NK-92 (cell line): ENCODE measurements around the gene SLC25A4.
A peak's percentile ranks its signal among the peaks of the same experiment; 100 is the strongest.
"Not testable (repeated sequence)": the region's sequence is repeated elsewhere in the genome, so short reads cannot be mapped to it uniquely, and the experiment has no call there.

Source experiments
- DNase-seq: peaks from one replicate; lab custom pipeline; 2025; ENCODE audit not compliant: unreplicated experiment; lab: John Stamatoyannopoulos, UW

Gene SLC25A4

DNA sequence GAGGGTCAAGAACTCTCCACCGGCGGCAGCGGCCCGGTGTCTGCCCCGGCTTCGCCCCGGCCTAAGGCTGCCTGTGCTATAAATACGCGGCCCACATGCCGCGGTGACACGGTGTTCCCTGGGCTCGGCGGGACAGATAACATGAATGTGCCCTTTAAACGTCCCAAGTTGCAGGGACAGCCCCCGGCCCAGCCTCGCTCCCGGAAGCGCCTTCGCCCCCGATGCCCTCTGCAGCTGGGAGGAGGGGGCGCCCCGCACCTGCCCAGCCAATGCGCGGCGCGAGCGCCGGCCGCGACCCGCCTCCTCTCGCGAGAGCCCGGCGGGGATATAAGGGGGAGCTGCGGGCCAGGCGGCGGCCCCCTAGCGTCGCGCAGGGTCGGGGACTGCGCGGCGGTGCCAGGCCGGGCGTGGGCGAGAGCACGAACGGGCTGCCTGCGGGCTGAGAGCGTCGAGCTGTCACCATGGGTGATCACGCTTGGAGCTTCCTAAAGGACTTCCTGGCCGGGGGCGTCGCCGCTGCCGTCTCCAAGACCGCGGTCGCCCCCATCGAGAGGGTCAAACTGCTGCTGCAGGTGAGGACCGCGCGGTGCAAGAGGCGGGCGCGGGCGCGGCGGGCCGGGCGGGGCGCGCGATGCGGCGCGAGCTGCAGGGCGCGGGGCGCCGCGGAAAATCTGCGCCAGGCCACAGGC lies at the start of gene SLC25A4:
Gene SLC25A4 (plus strand): TSS at position 355 of the 689 bp plus-strand sequence. CDS start 107 bp downstream, at position 462.
- peak; percentile 7 for DNase-seq

DNA sequence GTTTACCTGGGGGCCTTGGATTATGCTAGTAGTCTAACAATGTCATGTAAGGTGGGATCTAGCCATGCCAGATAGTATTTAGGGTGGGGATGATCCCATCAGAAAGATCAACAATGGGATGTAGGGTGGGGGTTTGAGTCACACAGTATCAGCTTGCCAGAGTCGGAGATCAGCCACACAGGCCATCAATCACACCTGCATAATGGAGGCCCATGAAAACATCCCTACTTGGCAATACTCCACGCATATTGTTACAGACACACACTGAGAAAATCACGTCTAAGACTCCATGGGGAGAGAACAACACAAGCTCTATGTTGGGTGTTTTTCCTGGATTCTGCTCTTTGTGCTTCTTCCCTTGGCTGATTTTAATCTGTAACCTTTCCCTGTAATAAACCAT lies 49.5 kb upstream of the SLC25A4 start:
- no peak for DNase-seq

DNA sequence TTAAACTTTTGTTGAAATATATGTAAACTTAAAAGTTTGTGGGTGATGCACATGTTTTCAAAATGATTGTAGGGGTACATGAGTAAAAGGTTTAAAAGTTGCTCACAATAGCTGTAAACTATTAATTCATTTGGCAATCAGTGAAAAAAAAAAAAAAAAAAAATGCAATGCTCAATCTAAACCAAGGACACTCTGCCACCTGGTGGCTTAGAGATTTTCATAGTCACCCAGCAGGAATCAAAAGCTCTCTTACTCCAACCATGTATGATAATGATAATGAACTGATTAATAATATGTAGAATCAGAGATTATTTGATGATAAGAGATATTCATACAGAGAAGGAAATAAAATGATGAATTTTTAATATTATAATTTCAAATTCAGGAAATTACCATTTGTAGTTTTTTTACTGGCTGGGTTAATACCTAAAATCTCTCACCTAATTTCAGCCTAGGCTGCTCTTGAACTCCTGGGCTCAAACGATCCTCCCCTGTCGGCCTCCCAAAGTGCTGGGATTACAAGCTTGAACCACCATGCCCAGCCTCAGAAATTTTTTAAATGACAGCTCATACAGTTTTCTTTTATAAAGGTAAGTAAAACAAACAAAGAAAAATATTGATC lies 46.9 kb upstream of the SLC25A4 start:
- DNase-seq = no peak

DNA sequence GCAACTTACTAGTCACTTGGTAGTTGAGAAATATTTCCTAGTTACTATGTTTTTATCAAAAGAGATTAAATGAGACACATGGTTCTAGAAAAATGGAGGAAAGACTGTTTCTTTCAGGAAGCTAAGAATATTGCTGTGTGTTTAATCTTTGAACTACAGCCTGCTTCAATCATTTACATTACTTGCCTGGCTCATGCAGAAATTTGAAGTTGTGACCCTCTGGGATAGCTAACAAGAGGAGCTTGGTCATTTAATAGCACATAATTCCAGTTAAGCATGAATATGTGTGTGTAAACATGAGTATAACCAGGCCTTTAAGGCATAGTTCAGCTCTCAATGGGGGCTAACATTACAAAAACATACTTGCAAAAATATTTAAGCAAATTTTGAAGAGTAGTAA lies 44.6 kb upstream of the SLC25A4 start:
- no peak for DNase-seq

DNA sequence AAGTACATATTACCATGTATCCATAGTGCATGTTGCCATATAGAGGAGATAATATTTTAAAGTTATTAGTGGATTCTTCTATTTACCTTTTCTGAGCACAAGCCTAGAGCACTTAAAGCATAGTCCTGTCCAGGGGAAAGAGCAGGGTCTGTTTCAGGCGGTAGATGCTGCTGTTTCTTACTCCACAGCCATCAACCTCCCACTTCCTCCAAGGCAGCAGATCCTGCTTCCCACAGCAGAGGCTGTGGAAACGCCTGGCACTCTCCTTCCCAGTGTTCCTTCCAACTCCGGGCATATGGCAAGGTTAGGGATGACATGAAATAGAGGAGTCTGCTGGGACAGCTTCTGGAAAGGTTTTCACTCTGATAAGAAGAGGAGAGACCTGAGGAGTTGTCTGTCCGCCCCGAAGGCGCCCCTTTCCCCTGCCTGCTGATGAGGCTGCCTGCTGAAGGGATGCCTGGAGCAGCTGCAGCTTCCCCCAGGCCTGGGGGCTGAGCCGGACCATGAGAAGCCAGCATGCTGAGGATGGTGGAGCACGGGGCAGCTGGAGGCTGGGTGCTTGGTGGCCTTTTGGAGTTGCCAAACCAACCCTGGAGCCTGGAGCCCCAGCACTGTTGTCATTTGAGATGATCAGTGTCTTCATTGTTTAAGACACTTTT lies 43.9 kb upstream of the SLC25A4 start:
- no peak for DNase-seq

DNA sequence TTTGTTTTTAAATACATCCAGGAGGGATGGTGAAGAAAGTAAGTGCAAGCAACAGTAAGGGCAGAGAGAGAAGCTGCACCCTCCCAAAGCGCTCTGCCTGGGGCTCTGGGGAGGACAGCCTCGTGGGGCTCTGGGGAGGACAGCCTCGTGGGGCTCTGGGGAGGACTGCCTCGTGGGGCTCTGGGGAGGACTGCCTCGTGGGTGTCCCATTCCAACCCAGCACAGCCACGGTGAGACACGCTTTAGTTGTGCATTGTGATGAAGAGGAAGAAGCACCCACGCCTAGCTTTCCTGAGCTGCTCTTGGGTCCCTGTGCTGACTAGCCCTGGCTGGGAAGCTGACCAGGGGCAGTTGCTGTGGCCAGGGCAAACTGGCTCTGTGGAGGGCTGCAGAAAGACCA lies 43.1 kb upstream of the SLC25A4 start:
- DNase-seq = no peak

DNA sequence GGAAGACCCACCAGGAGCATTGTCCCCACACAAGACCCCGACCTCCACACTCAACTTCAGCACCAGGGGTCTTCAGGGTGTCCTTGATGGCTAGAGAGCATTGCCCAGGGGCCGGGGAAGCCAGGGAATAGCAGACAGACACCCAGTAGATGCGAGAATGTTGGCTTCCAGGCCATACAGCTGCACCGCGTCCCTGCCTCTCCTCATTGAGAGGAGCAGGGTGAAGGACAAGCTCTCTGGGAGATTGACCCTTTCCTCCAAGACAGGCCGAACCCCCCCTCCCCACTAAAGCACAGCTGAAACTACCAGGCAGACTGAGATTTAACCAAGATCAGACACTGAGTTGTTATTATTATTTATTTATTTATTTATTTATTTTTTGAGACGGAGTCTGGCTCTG lies 42.6 kb upstream of the SLC25A4 start:
- no peak for DNase-seq

DNA sequence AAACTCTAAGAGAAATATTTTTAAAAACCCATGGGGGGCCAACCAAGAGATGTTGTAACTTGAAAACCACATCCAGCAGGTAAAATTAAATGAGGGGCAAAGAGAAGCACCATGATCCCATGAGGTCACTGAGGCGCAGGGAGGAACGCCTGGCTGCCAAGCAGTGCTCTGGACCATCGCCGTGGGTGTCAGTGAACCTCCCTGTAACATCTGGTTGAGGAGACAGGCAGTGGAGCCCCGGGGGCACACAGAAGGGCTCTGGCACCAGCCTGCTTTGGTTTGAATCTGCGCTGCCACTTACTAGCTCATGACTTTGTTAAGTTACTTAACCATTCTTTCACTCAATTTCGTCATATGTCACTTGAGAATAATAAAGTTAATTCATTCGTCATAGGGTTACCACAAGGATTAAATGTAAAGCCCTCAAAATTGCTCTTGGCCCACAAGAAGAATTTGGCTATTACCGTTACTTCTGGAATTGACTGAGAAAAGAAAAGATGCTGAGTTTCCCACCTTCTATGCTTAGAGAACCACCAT lies 41.6 kb upstream of the SLC25A4 start:
- DNase-seq = no peak

DNA sequence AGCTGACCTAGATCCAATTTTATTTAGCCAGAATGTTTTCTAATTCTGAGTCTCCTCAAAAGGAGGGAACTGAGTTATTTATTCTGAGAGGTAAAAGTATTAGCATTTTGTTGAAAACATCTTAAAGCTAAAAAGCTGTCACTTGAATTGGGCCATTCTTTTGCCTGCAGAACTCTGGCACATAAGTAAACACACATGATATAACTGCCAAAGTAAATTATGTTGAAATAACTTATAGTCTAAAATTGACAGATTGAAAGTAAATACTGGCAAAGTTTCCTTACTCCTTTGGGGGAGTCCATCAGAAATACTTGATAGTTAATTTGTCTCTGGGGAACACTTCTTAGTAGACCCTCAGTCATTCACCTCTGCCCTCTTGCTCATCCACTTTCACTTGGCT lies 38.3 kb upstream of the SLC25A4 start:
- no peak for DNase-seq

DNA sequence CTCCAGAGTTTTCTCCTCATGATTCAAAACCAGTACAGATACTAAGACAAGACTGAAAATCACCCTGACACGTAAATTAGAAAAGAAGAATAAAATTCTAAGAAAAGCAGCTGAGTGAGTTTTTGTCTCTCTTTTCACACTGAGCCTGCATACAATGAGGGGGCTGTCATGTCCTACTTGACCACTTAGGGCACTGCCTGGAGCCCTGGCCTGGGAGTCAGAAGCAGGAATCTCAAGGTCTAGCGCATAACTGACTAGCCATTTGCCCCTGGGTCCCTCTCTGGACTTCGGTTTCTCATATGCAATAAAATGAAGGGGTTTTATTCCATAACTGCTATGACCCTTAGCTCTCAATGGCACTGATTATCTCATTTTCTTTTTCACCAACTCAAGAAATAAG lies 36.7 kb upstream of the SLC25A4 start:
- no peak for DNase-seq

DNA sequence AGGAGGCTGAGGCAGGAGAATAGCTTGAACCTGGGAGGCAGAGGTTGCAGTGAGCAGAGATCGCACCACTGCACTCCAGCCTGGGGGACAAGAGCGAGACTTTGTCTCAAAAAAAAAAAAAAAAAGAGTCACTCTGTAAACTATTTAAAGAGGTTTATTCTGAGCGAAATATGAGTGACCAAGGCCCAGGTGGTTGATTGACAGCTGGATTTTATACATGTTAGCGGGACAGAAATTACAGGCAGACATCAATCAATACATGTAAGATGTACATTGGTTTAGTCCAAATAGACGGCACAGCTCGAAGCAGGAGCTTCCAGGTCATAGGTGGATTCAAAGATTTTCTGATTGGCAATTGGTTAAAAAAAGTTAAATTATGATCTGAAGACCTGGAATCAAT lies 35.5 kb upstream of the SLC25A4 start:
- DNase-seq = not testable (repeated sequence)

DNA sequence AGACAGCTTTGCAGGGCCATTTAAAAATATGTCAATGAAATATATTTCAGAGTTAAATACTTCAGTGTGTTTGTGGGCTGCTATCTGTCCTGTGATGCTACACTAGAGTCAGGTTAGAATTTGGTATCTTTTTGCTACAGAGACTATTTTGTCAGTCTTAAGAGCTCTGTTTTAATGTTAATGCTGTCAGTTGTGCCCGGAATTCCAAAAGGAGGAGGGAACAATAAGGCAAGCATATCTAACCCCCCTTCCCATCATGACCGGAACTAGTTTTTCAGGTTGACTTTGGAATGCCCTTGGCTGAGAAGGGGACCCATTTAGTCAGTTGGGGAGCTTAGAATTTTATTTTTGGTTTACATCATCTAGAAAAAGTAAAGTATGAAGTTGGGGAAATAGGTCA lies 34.9 kb upstream of the SLC25A4 start:
- no peak for DNase-seq

DNA sequence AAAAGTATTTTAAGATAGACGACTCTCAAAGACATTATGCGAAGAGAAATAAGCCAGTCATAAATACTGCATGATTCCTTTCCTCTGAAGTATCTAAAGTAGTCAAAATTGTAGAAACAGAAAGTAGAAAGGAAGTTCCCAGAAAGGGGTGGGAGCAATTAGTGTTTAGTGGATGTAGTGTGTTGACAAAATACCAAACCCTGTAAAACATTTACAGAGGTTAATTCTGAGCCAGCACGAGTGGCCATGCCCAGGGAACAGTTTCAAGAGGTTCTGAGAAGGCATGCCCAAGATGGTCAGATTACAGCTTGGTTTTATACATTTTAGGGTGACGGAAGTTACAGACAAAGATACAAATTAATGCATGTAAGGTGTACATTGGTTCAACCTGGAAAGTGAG lies 34.4 kb upstream of the SLC25A4 start:
- no peak for DNase-seq

DNA sequence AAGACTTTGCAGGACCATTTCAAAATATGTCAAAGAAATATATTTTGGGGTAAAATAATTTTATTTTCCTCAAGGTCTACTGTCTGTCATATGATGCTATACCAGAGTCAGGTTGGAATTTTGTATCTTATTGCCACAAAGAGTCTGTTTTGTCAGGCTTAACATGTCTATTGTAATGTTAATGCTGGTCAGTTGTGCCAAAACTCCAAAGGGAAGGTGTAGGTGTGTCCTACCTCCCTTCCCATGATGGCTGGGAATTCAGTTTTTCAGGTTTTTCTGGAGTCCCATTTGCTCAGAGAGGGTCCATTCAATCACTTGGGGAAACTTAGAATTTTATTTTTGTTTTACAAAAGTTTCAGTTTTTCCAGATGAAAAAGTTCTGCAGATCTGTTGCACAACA lies 33.3 kb upstream of the SLC25A4 start:
- DNase-seq = no peak

DNA sequence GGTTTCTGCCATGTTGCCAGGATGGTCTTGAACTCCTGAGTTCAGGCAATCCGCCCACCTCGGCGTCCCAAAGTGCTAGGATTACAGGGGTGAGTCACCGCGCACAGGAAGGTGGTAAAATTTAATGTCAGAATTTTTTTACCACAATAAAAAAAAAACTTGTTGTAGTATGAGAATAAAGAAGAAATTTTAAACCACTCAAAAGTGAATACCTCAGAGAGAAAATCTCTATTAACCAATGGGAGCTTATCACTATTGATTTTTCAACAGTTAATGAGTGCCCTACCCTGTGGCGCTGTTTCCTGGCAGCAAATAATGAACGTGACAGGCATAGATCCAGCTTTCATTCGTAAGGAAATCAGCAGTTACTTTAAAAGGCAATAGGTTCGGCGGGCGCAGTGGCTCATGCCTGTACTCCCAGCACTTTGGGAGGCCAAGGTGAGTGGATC lies 32.7 kb upstream of the SLC25A4 start:
- no peak for DNase-seq

DNA sequence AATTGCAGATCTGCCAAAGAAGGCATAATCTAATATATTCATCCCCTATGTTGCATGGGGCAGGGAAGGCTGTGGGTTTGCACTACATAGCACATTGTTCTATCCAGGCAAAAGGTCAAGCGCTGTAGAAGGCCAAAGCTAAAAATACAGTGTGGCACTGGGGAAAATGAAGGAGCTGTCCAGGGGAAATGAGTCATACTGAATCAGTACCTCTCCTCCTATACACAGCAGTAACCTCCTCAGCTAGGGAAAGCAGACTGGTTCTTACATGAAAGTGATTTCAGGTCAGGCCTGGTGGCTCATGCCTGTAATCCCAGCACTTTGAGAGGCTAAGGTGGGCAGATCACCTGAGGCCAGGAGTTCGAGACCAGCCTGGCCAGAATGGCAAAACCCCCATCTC lies 31.0 kb upstream of the SLC25A4 start:
- no peak for DNase-seq

DNA sequence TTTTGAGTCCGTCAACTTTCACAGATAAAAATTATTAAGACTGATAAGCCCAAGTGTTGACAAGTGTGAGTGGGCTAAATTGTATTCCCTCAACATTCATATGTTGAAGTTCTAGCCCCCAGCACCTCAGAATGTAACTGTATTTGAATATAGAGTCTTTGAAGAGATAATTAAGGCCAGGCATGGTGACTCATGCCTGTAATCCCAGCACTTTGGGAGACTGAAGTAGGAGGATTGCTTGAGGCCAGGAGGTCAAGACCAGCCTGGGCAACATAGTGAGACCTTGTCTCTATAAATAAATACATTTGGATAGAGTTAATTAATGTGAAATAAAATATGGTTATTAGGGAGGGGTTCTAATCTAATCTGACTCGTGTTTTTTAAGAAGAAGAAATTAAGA lies 29.7 kb upstream of the SLC25A4 start:
- DNase-seq = no peak

DNA sequence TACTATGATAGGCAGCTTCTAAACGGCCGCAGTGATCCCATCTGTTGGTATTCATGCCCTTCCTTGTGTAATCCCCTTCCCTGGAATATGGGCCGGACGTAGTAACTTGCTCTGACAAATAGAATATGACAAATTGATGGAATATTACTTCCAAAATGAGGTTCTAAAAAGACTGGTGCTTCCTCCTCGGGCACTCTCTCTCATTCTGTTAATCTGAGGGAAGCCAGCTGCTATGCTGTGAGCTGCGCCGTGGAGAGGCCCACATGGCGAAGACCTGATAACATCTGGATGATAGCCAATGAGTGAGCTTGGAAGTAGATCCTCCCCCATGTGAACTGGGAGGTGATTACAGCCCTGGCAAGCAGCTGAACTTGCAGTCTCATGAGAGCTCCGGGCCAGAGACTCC lies 27.2 kb upstream of the SLC25A4 start:
- DNase-seq = no peak

DNA sequence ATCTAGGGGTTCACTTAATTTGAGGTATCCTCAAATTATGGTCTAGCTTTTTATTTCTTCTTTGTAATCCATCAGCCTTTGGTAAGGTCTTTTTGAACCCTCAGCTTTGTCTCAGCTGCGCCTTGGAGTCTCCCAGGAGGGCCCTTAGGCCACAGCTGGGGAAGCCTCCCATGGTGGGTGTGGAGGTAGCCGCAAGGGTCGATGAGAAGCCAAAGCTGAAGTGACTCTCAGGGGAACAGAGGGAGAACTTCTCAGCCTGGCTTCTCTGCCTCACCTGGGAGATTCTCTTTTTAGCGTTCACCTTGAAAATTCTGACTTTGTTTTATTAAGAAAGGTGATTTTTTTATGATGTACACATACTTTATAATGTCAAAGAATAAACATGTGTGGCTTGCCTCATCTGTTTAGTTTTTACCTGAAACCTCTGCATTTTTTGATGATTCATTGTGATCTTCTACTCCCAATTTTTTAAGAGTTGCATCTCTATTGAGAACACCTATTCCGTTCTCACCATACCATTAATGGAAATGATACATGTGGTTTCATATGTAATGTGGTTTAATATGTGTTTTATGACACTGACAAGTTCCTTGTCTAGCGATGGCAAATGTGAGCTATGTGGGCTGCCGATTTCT lies 25.6 kb upstream of the SLC25A4 start:
- no peak for DNase-seq

DNA sequence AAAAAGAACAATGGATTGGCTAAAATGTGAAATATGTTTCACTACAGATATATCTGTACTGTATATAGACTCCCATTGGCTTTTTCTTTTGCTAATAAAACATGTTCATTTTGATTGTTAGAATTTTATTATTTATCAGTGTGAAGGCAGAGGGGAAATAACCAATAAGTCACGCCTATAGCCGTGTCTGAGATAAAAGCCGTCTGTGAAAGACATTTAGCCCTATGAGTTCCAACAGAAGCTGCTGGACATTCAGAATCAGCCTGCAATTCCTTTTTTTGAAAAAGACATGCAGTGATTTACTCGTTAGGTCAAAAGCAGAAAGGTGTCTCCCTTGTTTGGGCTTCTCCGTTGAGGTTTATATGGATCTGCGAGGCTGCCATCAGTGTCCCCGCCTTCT lies 24.2 kb upstream of the SLC25A4 start:
- DNase-seq = no peak

DNA sequence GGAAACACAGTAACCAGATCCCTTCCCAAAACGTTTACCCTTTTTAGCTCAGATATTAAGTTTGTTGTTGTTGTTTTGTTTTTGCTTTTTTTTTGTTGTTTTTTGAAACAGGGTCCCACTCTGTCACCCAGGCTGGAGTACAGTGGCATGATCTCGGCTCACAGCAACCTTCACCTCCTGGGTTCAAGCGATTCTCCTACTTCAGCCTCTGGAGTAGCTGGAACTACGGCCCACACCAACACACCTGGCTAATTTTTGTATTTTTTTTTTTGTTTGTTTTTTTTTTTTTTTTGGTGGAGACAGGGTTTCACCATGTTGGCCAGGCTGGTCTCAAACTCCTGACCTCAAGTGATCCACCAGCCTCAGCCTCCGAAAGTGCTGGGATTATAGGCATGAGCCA lies 23.6 kb upstream of the SLC25A4 start:
- DNase-seq = not testable (repeated sequence)
